22Rv1 (cell line): Measurements from ENCODE around the gene CAVIN2.

ENCODE experiments used
- H3K27ac ChIP-seq: fragments of 450-650 bp; 2 replicates; pipeline ENCODE4 v1.5.1; 2017
- ZFX ChIP-seq: fragments of 450-650 bp; IDR thresholded peaks from 2 replicates; pipeline ENCODE4 v1.6.1; 2017; ENCODE audit warnings: antibody characterized with exemption, borderline replicate concordance
- TF ChIP-seq, protein P1 (sequence below): fragments of 450-650 bp; IDR thresholded peaks from 2 replicates; pipeline ENCODE4 v1.5.1; 2017; ENCODE audit warnings: mild to moderate bottlenecking

Gene CAVIN2

DNA sequence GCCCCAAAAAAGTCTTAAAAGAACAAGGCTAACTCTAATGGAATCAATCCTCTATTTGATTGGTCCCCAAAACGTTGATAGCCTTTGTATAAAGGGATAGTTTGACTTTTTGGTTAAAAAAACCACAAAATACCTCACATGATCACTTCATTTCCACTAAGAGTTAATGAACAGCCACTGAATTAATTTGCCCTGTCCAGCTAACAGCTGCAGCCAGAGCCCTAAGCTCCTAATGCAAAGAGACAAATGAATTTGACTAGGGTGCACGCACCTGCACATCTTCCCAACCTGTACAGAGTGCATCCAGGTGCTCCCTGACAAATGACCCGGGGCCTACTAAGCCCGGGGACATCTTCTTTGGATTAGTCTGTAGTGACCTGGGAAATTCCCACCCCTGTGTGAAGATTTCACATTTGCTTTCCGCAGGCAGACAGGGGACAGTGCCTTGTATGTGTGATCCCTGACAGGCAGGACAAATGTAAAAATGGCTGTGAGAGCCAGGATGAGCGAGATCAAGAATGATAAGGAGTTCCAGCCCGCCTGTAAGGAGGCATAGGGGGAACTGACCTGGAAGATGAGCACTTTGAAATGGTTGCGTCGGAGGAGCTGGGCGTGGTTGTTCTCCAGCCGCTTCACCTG lies 893 bp downstream of the CAVIN2 start:
- H3K27ac ChIP-seq: no peak overlapping the region
- TF ChIP-seq, protein P1, sequence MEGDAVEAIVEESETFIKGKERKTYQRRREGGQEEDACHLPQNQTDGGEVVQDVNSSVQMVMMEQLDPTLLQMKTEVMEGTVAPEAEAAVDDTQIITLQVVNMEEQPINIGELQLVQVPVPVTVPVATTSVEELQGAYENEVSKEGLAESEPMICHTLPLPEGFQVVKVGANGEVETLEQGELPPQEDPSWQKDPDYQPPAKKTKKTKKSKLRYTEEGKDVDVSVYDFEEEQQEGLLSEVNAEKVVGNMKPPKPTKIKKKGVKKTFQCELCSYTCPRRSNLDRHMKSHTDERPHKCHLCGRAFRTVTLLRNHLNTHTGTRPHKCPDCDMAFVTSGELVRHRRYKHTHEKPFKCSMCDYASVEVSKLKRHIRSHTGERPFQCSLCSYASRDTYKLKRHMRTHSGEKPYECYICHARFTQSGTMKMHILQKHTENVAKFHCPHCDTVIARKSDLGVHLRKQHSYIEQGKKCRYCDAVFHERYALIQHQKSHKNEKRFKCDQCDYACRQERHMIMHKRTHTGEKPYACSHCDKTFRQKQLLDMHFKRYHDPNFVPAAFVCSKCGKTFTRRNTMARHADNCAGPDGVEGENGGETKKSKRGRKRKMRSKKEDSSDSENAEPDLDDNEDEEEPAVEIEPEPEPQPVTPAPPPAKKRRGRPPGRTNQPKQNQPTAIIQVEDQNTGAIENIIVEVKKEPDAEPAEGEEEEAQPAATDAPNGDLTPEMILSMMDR: no peak
- TF ChIP-seq ZFX: no peak

DNA sequence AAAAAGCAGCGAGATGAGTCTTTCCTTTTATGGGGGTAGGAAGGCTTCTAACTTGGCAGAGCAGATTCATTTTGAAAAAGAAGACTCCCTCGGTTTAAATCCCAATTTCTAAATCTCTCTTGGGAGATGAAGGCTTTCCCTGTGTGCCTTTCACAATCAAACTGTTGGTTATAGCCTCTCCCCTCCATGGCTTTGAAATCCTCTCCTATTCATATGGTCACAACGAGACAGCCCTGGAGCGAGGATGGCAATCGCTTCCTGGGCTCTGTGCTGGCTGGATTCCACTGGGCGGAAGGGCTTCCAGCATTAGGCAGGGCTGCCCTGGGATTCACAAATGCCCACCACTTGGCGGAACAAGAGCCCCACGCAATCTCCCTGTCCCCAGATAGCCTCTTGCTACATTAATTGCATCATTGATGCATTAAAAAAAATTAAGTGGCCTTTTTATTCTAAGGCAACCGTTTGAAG lies 1.6 kb downstream of the CAVIN2 start:
- TF ChIP-seq, protein P1: no peak
- no peak for TF ChIP-seq ZFX
- H3K27ac ChIP-seq: no peak overlapping the region

DNA sequence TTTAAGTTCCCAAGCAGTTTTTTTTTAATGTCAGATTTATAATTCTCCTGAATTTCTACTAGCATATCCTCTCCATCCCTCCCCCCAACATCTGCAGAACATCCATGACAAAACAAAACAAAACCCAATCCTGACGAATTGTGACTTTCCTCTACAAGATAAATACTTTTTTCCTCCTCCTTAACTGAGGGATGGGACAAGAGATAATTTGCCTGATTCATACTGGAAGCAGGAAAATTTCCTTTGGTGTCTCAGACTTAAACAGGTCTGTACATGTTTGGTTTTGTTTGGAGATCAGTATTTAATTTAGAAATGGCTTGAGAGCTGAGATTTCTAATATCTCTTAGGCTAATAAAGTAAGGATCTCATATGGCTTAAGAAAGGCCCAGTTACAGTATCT lies 2.2 kb downstream of the CAVIN2 start:
- no peak overlapping the region for H3K27ac ChIP-seq
- no peak for TF ChIP-seq ZFX
- TF ChIP-seq, protein P1: no peak

DNA sequence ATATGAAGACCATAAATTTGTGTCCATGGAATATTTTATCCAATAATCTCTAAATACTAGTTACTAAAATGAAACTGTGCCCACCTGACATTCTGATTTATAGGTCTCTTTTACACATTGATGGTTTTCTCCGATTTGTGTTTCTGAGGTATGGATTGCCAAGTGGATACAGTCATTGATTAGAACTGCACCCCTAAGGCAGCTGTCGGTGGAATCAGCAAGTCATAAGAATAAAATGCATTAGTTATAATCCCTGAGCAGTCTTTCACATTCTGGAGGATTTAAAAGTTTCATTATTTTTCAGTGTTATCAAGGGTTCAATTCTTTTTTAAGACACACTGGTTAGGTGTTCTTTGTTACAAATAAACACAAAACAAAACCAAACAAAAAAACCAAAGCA lies 6.0 kb downstream of the CAVIN2 start:
- TF ChIP-seq, protein P1: no peak
- no peak for TF ChIP-seq ZFX
- H3K27ac ChIP-seq: no peak overlapping the region

DNA sequence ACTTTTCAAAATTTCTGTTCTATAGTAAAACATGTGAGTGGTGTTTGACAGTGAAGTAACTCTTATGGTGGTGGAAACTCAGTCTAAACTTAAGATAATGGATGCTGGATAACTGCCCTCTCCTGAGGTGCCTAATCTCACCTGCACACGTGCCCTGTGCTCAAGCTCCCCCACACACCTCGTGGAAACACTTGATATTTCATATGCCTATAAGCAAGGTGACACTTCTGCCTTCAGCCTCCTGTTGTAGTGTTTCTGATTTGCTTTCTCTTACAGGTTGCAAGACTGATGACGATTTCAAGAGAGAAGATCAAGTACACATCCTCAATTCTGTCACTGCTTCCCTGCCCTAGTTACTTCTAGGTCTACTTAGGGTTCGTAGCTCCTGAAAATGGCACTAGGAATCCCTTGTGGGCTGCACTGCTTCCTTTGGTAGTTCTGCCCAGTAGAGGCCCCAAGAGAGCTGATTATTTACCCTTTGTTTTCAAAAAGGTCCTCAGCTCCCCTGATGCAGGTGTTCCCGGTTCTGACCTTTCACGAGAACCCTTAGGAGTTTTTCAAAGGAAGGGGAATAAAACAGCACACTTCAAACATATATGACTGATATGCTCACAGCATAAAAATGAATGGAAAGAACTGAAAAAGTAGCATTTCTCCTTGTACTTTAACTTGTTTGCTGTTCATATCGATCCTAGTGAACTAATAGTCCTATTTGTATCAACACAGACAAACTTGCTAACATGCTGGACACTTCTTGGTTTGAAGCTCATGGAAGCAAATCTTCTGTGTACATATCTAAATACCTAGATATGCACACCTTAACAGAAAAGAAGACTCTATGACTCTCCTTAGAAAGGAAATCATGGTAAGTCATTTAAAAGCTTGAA lies 6.7 kb downstream of the CAVIN2 start:
- TF ChIP-seq, protein P1: no peak
- no peak for TF ChIP-seq ZFX
- no peak overlapping the region for H3K27ac ChIP-seq

DNA sequence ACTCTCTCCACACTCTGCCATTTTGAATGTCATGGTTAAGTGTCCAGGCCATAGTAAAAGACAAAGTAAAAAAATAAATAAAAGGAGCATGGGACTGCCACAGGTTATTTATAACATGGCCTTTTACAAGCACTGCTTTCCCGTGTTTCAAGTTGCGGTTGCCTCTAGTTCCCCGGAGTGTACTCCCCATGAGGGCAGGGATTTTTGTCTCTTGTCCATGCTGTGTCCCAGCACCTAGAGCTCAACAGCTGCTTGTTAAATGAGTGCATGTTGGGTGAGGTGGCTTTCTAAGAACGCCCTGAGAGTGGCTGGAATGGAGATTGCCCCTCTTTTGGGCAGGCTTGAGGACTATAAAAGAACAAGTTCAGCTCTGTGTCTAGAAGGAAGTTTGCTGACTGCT lies 8.4 kb downstream of the CAVIN2 start:
- H3K27ac ChIP-seq: no peak overlapping the region

More for the DNA sequence above, 8.4 kb downstream of the CAVIN2 start:
- TF ChIP-seq, protein P1: no peak
- no peak for TF ChIP-seq ZFX
